A172 (cell line): Measurements from ENCODE around the gene SERINC4. TPM values are rescaled to one million over a fixed set of nuclear protein-coding genes. Genes with fewer than 3 reads are reported as not detected.
A peak's percentile ranks its signal among the peaks of the same experiment; 100 is the strongest.

Experiments used
- DNase-seq: peaks from one replicate; pipeline ENCODE4 v3.0.0-alpha.2; 2015; ENCODE audit warnings: low spot score
- total RNA-seq: library from RNA; depleted of rRNA; stranded (reverse); fragments of >200 nt; shearing (Covaris generic); gene quantifications from 2 replicates; pipeline ENCODE4 v1.2.3, GENCODE V29; 2014; rRNA removed

Gene SERINC4
- total RNA-seq, 1 experiment from 2014 or later: not detected

DNA sequence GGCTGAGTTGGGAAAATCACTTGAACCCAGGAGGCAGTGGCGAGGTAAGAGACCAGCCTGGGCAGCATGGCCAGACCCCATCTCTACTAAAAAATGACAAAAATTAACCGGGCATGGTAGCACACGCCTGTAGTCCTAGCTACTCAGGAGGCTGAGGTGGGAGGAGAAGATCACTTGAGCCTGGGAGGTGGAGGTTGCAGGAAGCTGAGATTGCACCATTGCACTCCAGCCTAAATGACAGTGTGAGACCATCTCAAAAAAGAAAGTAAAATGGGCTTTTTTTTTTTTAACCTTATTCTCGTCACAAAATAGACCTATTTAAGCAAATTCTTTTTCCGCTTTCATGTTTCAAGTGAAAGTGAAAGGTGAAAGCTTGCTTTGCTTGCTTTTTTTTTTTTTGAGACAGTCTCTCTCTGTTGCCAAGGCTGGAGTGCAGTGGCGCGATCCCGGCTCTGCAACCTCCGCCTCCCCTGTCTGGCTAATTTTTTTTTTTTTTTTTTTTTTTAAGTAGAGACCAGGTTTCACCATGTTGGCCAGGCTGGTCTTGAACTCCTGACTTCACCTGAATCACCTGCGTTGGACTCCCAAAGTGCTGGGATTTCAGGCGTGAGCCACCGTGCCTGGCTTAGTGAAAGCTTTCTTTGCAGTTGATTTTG is 50.2 kb downstream of the SERINC4 start:
- DNase-seq: no peak

- no peak for DNase-seq
Measured at GRCh38 chr15:43748376-43748775, 51.6 kb downstream of the SERINC4 start.

DNA sequence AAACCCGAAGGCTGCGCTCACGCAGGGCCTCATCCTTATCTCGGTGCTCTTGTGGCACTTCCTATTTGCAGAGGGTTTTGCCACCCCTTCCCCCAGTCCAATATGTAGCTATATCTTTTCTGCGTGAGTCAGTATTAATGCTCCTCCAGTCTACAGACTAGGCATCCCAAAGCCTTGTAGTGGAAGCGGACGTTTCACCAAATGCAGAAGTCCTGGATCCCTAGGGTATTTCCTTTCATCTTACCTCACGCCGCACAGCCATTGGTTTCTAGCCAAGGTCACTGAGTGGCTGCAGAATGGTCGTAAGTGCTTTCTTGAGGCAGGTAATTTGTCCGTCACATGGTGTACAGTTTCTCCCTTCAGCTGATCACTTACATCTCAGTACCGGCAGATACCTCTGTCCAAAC is 53.1 kb downstream of the SERINC4 start:
- peak; percentile 38 for DNase-seq

DNA sequence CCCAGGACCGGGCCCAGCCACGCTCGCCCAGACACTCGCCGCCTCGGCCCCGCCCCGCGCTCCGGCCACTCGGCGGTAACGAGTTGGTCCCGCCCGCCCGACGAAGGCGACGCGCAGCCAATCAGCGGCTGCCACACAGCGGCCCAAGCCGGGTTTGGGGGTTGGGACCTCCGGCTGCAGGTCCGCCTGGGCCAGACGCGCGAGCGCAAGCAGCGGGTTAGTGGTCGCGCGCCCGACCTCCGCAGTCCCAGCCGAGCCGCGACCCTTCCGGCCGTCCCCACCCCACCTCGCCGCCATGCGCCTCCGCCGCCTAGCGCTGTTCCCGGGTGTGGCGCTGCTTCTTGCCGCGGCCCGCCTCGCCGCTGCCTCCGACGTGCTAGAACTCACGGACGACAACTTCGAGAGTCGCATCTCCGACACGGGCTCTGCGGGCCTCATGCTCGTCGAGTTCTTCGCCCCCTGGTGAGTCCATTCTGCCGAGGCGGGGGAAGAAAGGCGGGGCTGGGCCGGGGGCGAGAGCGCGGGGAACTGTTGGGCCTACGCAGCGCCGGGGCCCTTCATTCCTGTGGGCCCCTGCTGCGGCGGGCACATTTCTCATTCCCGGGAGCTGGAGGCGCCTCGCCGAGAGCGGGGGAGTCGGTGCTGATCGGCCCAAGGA is 53.6 kb downstream of the SERINC4 start, which contains the start of gene PDIA3:
TSS of gene PDIA3 (plus strand) at position 194 of the 658 bp plus-strand sequence. CDS start at position 296, 102 bp downstream.
- DNase-seq: peak; percentile 72

Other genes with a start within 250 kb of the SERINC4 start
- gene PPIP5K1, start 210.0 kb downstream of the SERINC4 start, total RNA-seq: 5.5 and 11.8 TPM in 2 replicates
- gene CKMT1B, start 206.2 kb downstream of the SERINC4 start, total RNA-seq: not detected in 2 replicates
- gene STRC, start 181.4 kb downstream of the SERINC4 start, total RNA-seq: not detected in 2 replicates
- 0.47 and 0.60 TPM in 2 replicates for gene CATSPER2, start 151.4 kb downstream of the SERINC4 start, total RNA-seq
- not detected in 2 replicates for gene CKMT1A, start 106.4 kb downstream of the SERINC4 start, total RNA-seq
- 187 and 217 TPM in 2 replicates for gene PDIA3, start 53.8 kb downstream of the SERINC4 start, total RNA-seq
- 3.6 and 6.1 TPM in 2 replicates for gene ELL3, start 23.3 kb downstream of the SERINC4 start, total RNA-seq
- gene SERF2, start 7.9 kb downstream of the SERINC4 start, total RNA-seq: 361 and 697 TPM in 2 replicates
- gene HYPK, start 379 bp upstream of the SERINC4 start, total RNA-seq: 11.4 and 24.3 TPM in 2 replicates
- 34.3 and 34.5 TPM in 2 replicates for gene MFAP1, start 24.5 kb upstream of the SERINC4 start, total RNA-seq
- 36.0 and 51.1 TPM in 2 replicates for gene WDR76, start 26.8 kb upstream of the SERINC4 start, total RNA-seq